Activated CD8-positive, alpha-beta memory T cell treated with anti-CD3 and anti-CD28 coated beads, Interleukin-2, amount 50 U/mL, for 4 hours (primary cell): ENCODE measurements around the gene ADGRG2.
A peak's percentile ranks its signal among the peaks of the same experiment; 100 is the strongest.
"Not testable (repeated sequence)": the region's sequence is repeated elsewhere in the genome, so short reads cannot be mapped to it uniquely, and the experiment has no call there.

Experiments
- DNase-seq: peaks from one replicate; pipeline ENCODE4 v3.0.0-alpha.2; 2020

Gene ADGRG2

DNA sequence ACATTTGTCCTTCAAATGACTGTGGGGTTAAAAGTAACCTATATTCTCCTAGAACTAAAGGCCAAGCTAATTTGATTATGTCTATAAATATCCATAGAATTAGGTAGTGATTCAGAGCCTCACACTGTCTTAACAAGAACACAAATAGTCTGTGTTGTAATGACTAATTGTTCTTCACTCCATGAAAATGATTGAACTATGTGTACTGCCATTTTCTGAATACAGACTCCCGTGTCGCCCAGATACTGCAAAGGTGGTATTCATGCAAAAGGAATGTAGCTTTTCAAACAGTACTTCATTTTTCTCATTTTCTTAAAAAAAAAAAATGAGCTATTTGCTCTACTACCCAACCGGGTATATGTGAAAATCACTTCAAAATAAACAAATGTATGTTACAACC lies 127.0 kb downstream of the ADGRG2 start:
- DNase-seq = no peak

DNA sequence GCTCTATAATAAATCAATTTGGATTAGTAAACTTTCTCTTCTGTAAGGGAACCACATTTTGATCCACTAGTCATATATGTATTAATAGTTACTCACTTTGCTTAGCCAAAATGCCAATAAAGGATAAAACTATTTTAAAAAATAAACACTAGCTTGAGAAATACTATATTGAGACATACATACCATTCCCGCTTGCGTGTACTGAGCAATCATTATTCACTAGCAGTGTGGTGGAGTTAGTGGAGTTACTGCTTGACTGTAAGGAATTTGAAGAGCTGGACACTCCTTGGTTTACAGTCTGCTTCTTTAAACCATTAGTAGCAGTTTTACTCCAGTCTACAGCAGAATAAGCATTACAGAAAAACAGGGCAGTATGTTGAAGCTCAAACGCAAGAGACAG lies 127.6 kb downstream of the ADGRG2 start:
- no peak for DNase-seq

DNA sequence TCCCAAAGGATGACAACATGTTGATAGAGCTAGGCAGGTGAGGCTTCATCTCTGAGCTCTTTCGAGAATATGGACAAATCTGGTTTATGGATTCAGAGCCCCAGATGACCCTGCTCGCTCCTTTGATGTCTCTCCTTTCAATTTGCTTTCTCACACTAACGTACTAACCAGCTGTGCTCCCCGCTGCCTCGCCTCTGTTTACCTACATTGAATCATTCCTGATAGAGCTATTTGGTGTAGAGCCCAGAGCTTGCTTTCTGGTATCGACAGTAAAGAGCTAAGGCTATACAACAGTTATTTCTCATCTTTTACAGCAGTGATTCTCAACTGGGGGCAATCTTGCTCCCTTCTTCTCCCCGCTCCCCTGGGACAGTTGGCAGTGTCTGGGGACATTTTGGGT lies 129.4 kb downstream of the ADGRG2 start:
- DNase-seq = no peak

DNA sequence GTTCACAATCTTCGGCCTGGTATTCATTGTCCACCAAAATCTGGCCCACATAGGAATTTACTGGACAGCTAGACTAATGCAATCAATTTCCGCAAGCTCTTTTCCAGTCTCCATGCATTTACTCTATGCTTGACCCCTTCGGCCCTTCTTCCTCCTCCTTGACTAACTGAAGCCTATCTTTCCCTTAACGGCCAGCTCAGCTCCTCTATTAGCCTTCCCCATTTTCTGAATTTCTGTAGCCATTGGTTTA lies 137.2 kb downstream of the ADGRG2 start:
- DNase-seq = no peak

DNA sequence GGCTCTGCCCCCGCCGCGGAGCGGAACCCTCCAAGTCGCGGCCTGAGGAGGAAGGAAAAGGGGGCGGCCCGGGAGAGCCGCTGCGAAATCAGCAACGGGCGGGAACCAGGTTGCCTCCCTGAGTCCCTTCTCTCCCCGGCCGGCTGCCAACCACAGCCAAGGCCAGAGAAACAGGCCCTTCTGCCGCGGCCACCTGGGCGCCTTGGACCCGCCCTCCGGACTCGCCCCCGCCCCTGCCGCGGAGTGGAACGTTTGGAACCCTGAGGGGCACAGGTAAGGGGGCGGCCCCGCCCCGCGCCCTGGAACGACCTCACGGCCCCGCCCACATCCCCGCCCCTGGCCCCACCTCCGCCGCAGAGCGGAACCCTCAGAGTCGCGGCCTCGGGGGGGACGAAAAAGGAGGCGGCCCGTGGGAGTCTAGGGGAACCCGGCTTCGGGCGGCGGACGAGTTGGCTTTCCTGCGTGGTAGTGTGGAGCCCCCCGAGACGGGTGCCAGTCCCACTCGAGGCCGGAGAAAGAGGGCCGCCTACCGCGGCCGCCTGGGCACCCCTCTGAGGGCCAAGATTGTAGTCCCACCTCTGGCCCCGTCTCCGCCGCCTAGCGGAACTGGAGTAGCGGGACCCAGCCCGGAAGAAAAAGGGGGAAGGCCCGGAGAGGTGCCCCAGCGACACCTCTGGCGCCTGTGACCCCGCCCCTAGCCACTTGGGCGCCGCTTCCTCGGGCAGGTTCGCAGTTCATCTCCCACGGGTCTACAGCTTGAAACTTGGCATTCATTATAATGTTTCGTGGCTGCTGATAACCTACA lies 137.7 kb downstream of the ADGRG2 start:
- peak; percentile 83 for DNase-seq

DNA sequence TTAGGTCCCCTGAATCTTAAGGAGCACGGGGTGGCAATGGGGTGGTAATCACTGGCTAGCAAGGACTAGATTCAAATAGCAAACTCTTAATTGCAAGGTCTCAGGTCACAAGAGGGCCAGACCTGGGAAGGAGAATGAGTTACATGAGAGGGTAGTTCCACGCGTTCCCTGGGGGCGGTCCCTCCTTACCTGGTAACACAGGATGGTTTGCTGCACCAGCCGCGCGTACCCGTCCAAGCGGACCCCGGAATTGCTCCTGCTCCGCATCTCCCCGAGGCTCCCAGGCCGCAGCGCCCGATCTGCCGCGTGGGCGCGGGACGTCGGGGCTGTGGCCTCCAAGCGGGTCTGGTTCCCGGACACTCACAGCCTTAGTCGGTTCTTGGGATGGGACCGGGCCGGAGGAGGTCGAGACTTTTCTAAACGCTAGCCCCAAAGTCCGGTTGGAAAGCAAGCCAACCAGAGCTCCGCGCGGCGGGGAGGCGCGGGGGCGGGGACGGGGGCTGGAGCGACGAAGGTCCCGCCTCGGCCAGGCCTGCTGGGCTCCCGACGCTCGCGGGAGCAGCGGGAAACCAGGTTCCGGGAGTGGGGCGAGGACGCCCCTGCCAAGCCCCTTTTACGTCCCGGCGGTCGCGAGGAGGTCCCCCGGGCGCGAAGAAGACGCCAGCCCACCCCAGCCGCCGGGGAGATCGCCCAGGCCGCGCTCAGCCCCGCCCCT lies 138.4 kb downstream of the ADGRG2 start, which contains the start of gene PHKA2:
TSS of gene PHKA2 (minus strand) at position 449 of the 715 bp plus-strand sequence. CDS start at position 267, 182 bp downstream.
- no peak for DNase-seq

DNA sequence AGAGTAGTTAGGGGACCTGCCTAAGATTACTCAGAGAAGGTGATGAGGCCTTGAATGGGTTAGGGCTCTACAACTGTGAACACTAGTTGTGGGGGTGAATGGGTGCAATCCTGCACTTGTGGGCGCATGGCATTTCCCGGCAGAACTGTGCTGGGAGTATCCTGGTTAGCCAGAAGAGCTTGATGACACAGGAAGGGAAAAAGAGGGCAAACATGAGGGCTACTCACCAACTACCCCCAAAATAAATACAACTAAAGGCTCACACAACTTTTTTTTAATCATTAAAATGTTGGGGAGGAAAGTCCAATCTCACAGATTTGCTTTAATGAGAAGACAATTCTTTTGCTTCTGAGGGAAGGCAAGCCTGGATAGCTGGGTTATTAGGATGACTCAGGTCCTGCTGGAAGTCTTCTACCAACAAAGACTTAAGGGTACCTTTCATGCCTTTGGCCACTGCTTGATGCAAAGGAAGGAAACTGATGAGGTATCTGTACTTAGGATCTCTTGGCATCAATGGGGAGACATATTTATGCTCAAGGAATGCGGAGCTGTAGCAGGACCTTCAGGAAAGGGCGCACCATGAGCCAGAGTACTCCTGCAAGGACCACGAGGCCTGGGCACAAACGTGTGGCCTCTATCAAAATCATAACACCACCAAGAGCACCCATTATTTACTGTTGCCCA lies 141.0 kb downstream of the ADGRG2 start:
- no peak for DNase-seq

DNA sequence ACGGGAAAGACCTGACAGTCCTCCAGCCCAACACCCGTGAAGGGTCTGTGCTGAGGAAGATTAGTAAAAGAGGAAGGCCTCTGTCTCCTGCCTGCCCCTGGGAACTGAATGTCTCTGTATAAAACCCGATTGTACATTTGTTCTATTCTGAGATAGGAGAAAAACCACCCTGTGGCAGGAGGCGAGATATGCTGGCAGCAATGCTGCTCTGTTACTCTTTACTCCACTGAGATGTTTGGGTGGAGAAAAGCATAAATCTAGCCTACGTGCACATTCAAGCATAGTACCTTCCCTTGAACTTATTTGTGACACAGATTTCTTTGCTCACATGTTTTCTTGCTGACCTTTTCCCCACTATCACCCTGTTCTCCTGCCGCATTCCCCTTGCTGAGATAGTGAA lies 142.0 kb downstream of the ADGRG2 start:
- DNase-seq = not testable (repeated sequence)

DNA sequence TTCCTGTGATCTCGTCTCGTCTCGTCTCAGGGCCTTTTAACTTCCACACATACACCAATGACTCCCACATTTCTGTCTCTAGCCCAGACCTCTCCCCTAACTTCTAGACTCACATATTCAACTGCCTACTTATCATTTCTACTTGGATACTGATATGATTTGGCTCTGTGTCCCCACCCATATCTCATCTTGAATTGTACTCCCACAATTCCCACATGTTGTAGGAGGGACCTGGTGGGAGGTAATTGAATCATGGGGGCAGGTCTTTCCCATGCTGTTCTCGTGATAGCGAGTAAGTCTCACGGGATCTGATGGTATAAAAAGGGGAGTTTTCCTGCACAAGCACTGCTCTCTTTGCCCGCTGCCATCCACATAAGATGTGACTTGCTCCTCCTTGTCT lies 147.3 kb downstream of the ADGRG2 start:
- DNase-seq = no peak

DNA sequence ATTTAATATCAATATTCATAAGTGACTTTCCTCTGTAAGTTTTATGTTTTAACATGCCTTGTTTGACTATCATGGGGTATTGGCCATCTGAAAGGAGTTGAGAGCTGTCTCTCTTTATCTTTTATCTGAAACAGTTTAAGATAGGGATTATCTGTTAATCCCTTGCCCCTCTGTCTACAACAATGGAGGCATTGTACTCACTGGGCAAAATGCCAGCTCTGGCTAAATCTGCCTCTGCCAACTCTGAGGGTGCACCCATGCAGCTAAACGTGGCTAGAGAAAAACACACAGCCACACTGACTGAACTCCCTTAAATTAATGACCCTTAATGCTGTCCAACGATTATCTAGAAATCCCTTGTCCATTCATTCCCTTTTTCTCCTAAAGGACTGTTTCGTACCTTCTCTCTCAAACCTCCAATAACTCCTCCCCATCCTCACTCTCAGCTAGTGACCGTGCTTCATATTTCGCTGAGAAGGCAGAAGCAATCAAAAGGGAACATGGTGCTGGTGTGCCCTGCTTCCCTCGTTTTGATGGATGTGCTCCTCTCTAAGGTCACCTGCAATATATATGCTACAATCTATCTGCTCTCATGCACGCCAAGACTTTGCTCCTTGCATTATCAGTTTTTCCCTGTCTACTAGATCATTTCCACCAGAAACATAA lies 148.6 kb downstream of the ADGRG2 start:
- DNase-seq = no peak

DNA sequence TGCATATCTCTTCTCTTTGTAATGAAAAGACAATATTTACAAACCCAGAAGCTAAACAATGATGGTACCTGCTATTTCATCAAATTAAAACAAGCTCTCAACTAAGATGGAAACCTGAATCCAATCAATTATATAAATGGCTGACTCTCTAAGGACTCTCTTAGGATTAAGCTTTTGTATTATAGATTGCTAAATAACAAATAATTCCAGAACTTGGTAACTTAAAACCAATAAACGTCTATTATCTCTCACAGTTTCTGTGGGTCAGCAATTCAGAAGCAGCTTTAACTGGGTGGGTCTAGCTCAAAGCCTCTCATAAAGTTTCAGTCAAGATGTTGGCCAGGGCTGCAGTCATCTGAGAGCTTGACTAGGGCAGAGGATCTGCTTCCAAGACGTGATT lies 150.8 kb downstream of the ADGRG2 start:
- DNase-seq = no peak

DNA sequence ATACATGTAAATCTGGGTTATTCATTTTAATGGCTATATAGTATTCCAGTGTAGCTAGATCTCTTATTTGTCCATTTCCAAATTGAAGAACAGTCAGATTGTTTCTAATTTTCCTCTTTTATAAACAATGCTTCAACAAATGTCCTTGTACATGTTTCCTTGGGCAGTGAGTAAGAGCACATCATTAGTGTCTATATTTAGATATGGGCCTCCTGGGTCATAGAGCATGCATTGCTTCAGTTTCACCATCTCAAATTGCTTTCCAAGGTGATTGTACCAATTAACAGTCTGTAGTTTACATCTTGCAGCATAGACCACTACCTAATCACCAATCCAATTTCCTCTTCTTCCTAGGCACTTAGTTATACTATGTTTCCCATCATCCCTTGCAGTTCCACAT lies 151.8 kb downstream of the ADGRG2 start:
- no peak for DNase-seq

DNA sequence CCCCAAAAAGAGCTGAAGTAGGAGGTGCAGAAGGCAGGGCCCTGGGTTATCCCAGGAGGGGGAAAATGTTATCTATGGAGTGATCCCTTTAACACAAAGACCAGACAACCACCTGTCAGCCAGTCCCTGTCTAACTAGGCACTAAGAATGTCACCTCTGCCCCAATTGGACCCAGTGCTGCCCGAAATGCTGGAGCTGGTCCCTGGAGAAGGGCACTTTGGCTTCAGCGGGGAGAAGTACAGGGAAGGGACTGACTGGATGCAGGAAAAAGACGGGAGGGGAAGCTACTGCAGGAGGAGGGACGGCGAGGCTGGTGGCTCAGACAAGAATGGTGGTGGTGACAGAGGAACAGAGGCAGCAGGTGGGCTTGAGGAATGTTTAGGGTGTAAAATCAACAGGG lies 155.6 kb downstream of the ADGRG2 start:
- no peak for DNase-seq

DNA sequence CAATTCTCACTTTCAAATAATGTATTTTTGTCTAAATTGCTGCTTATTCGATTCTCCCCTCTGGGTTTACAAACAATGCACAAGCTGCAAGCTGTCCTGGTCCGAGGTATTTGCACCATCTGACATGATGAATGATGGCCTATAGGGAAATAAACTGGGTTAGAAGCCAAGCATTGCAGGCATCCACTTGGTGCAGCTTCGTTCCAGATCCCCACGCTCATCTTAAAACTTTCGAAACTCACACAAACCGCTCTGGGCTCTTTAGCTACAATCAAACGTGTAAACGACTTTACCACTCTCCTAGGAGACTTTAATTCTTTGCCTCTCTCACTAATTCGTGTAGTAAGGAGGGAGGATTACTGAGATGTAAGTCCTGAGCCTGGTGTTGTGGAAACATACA lies 157.4 kb downstream of the ADGRG2 start:
- DNase-seq = no peak

DNA sequence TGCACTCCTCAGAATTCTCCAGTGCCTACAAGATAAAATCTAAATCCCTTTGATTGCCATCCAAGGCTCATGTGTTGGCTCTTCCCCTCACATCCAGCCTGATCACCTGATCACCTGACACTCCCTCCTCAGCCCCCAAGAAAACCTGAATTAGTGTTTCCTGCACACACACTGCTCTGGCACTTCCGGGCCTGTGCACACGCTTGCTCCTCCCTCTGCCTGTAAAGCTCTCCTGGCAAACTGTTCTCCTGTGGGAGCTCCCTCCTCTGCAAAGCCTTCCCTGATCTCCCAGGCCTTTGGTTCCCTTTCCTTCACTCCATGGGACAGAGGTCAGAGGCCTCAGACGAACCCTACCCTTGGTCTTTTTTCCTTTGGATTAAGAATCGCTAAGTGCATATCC lies 158.2 kb downstream of the ADGRG2 start:
- DNase-seq = no peak

DNA sequence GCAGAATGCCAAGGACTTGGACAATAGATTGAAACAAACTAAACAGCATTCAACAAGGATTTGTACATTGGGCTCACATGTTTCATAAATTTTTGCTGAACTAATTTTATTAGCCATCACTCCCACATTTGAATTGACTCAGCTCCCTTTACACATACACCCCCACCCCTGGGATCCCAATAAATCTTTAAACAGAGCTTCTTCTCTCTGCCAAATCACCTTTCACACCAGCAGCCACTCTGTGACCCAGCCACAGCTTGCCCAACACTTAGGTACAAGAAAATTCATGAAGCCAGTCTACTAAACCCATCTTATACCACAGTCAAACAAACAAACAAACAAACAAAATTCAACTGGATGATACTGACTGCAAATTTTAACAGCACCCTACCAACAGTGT lies 159.9 kb downstream of the ADGRG2 start:
- DNase-seq = no peak

DNA sequence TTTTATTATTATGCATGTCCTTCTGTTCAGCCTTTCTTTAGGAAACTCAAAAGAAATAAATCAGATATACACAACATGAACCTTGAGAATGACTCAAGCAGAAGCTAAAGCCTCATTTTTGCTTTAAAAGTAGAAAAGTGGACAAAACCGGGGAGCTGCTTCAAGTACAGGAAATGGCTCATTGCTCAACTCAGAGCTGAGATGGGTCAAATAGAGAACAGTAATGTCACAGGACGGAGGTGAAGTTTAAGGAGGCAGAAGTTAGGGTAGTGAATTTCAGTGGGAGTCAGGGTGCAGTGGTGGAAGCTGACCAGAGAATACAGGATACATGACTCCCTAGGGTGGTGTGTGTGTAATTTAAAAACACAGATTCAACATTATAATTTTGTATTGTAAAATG lies 160.6 kb downstream of the ADGRG2 start:
- DNase-seq = no peak

DNA sequence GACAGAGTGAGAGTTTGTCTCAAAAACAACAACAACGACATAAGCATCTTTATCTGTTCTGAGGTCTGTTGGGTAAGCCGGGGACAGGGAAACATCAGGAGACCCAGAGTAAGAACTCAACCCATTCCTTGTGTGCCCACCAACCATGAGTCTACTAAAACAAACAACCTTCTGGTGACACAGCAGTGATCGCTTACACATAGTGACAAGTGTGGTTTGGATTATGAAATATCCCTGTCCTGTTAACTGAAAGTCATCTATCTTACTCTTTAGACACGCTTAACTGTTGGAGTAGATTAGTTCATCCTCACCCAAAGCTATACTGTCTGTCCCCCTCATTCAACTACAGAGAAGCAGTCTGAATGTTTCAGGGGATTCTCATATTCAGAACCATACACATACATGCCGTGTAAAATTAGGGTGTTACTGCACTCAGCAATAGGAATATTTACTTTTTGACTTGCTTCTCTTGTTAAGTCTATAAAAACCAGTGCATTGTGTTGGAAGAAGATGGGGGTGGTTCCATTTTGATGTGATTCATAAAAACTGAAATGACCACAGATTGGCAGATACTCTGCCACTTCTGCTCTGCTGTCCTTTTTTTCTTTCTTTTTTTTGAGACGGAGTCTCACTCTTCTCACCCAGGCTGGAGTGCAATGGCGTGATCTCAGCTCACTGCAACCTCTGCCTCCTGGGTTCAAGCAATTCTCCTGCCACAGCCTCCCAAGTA lies 165.8 kb downstream of the ADGRG2 start:
- no peak for DNase-seq

DNA sequence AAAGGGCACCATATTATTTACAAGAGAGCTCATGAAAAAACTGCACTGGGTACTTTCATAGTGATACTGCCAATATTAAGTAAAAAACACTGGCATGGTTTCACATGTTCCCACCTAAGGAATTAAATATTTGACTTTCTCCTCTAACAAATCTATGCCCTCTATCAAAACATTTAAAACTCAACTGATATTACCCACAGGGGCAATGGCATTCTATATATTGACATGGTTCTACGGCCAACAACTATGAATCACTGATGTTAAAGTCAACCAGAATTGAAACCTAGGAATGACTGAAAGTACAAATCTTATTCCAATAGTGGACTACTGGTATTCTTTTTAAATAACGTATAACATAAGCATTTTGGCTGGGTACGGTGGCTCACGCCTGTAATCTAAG lies 166.6 kb downstream of the ADGRG2 start:
- DNase-seq = no peak

DNA sequence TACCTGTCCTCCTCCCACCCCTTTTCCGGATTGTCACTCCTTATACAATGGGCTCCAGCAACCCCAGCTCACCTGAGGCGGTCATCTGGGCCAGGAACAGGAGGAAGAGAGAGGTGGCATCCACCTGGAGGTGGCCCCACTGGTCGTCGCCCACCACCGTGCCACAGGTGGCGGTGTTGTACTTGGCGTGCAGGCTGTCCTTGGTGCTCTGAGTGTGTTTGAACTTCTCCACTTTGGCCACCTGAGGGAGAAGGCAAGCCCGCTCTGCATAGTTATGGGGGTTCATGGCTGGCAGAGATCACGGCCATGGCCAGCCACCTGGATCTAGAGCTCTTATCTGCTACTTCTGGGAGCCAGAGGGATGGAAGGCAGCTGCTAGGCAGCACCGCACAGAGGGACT lies 171.2 kb downstream of the ADGRG2 start:
- DNase-seq = no peak

DNA sequence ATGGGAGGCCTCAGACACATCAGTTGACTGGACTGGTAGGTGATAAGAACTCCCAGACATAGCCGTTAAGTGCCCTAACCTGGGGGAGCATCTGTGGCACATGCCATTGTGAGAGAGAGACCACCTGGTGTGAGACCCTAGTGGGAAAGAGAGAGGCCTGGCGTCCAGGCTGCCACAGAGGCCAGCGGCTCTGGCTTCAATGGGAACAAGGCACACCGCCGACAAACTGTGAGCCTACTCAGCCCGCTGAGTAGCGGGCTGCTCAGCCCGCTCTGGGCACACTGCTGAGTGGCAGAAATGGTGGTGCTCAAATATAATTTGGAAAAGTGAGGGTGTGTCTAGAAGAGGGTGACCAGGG lies 172.3 kb downstream of the ADGRG2 start:
- no peak for DNase-seq

DNA sequence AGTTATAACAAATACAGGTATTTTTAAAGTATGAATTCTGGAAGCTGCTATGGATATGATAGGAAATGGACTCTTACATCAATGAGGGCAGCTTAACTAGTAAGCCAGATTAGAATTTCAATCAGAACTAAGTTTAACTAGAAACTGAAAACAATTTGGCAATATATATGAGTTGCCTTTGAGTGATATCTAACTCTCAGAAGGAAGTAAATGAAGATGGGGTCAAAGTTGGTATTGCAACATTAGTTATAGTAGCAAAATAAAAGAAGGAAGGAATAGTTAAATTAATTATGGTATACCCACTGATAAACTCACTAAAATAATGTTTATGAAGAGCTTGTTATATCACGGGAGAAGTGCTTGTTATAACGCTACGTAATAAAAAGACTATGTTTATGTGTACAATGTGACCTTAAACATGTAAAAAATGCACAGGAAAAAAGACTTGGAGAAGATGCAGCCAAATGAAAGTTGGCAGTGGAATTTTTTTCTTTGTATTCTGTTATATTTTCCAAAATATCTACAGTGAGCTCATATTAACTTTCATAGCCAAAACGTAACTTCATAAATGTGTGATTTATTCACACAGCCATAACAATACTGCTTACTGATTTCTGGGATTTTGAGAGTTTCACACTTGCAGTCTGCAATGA lies 172.9 kb downstream of the ADGRG2 start:
- DNase-seq = no peak

DNA sequence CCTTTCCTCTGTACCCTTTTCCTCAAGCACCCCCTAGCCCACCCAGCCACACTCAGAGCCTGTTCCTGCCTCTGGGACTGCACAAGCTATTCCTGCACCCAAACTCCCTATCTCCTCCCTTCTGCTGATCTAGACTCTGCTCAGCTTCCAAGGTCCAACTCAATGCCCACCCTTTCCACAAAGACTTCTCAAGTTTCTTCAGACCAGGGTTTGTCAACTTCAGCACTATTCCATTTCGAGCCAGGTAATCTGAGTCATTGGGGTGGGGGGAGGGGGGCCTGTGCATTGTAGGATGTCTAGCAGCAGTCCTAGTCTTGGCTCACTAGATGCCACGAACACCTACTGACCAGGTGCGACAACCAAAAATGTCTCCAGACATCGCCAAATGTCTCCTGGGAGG lies 175.7 kb downstream of the ADGRG2 start:
- no peak for DNase-seq
